NCI-H1694 treated with DMSO at 0.1 percent for 48 hours (cell line): ENCODE data around the gene KIF17.
A peak's percentile ranks its signal among the peaks of the same experiment; 100 is the strongest.
"Not testable (repeated sequence)": the region's sequence is repeated elsewhere in the genome, so short reads cannot be mapped to it uniquely, and the experiment has no call there.

Source experiments
- DNase-seq: peaks from one replicate; lab custom pipeline; 2025; lab: John Stamatoyannopoulos, UW

The KIF17 gene

GRCh38 chr1:20686883-20687725, 30.7 kb downstream of the KIF17 start:
- no peak for DNase-seq

GRCh38 chr1:20685741-20686140, 32.1 kb downstream of the KIF17 start:
- no peak for DNase-seq

- DNase-seq, result no peak
Observed at GRCh38 chr1:20685099-20685662, 32.6 kb downstream of the KIF17 start.

- DNase-seq, result no peak
Observed at GRCh38 chr1:20684651-20685050, 33.2 kb downstream of the KIF17 start.

- DNase-seq, result no peak
Observed at GRCh38 chr1:20684050-20684620, 33.7 kb downstream of the KIF17 start.

GRCh38 chr1:20683614-20684013, 34.2 kb downstream of the KIF17 start:
- DNase-seq, result no peak

- no peak for DNase-seq
Observed at GRCh38 chr1:20682571-20683236, 35.1 kb downstream of the KIF17 start.

- DNase-seq, result no peak
Observed at GRCh38 chr1:20681999-20682398, 35.8 kb downstream of the KIF17 start.

- no peak for DNase-seq
Observed at GRCh38 chr1:20680269-20680668, 37.5 kb downstream of the KIF17 start.

GRCh38 chr1:20678599-20678998, 39.2 kb downstream of the KIF17 start:
- DNase-seq, result no peak

GRCh38 chr1:20673626-20674025, 44.2 kb downstream of the KIF17 start:
- DNase-seq, result not testable (repeated sequence)

GRCh38 chr1:20672265-20672632, 45.6 kb downstream of the KIF17 start:
- DNase-seq, result no peak

- DNase-seq, result no peak
Observed at GRCh38 chr1:20670936-20671335, 46.9 kb downstream of the KIF17 start.

- DNase-seq, result no peak
Observed at GRCh38 chr1:20668581-20668980, 49.2 kb downstream of the KIF17 start.

GRCh38 chr1:20666804-20667203, 51.0 kb downstream of the KIF17 start:
- no peak for DNase-seq

GRCh38 chr1:20666146-20666545, 51.7 kb downstream of the KIF17 start:
- DNase-seq, result no peak

- no peak for DNase-seq
Observed at GRCh38 chr1:20665726-20666125, 52.1 kb downstream of the KIF17 start.

GRCh38 chr1:20663969-20664715, 53.7 kb downstream of the KIF17 start:
- no peak for DNase-seq

- DNase-seq, result no peak
Observed at GRCh38 chr1:20663365-20663764, 54.4 kb downstream of the KIF17 start.

GRCh38 chr1:20662110-20662475, 55.7 kb downstream of the KIF17 start:
- DNase-seq, result no peak

GRCh38 chr1:20661207-20662109, 56.3 kb downstream of the KIF17 start, which contains the start of gene DDOST:
DDOST (minus strand) TSS chr1:20661369; CDS start chr1:20661350, 19 bp downstream.
- peak; percentile 96 for DNase-seq
